ENCODE measurements around the gene PPP1R18. TPM values are rescaled to one million over a fixed set of nuclear protein-coding genes. Genes with fewer than 3 reads are reported as not detected.

The PPP1R18 gene
- total RNA-seq, 1 donor from 2014 or later = 25.2 TPM

DNA sequence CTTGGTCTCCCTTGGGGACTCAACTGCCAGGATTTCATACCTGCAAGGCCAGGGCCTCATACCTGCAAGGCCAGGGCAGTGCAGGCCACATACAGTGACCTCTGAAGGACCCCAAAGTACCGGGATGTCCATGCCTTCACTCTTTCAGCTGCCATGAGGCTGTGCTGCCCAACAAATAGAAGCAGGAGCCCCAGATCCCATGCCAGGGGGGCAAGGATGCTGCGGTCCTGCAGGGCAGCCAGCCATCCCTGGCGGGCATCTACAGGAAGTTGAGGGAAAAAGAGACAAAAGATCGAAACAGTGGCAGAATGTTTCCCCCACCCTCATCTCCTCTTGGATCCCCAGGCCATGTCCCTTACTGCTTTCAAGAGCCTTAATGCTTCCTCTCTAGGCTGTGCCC, 3.5 kb upstream of the PPP1R18 start:
- DNase-seq (ENCODE audit: low read depth in 2 of 2) = no peak

DNA sequence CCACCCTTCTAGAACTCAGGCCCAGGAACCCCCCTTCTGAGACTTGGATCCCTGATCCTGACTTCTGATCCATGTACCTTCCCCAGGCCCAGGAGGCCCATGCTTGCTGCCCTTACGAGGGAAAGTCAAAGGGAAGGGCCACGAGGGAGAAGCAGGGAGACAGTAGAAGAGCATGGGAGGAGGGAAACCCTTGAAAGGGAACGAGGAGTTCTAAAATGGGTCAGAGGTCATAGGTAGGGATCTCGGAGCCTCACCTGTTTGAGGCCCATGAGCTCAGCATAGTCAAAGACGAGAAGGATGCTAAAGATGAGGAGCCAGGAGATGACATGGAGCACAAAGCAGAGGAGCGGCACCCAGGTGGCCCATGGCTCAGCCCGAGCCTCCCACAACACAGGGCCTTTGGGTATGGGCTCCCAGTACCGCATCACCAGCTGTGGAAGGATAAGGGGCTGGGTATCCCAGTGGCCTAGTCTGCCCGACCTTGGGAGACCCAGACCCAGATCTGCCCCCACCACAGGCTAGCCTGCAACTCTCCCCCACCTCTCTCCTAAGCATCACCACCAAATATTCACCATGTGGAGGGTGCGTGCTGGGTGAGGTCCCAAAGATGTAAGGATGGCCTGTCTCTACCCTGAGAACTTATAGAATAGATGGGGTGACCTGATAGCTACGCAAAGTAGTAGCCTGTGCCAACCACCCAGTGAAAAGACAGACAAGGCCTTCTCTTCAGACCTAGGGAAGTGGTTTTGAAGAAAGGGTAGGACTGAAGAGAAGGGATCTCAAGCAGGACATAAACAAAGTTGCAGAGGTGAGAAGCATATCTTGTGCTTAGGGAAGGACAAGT, 2.8 kb upstream of the PPP1R18 start:
- no peak for DNase-seq (ENCODE audit: low read depth in 2 of 2)

DNA sequence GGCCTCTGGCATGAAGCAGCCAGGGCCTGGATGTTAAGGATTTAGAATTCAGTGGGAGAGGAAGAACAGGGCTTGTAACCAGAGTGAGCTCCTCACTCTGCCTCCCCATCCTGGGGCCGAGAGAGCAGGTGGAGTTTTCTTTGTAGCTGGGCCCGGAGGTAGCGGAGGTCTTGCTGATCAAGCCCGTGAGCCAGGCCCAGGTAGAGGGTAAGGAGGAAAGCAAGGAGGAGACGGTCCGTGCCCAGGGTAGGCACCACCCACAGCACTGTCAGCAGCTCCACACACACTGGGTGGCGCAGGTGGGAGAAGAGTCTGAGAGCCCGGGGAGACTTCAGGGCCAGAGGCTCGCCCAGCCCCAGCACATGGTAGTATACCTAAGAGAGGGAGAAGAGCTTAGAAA, 2.1 kb upstream of the PPP1R18 start:
- DNase-seq (ENCODE audit: low read depth in 2 of 2) = no peak

- DNase-seq (ENCODE audit: low read depth in 2 of 2) = peak in 1 of 2 donors; percentile 30
Measured at GRCh38 chr6:30687659-30688431, 1.4 kb upstream of the PPP1R18 start.

DNA sequence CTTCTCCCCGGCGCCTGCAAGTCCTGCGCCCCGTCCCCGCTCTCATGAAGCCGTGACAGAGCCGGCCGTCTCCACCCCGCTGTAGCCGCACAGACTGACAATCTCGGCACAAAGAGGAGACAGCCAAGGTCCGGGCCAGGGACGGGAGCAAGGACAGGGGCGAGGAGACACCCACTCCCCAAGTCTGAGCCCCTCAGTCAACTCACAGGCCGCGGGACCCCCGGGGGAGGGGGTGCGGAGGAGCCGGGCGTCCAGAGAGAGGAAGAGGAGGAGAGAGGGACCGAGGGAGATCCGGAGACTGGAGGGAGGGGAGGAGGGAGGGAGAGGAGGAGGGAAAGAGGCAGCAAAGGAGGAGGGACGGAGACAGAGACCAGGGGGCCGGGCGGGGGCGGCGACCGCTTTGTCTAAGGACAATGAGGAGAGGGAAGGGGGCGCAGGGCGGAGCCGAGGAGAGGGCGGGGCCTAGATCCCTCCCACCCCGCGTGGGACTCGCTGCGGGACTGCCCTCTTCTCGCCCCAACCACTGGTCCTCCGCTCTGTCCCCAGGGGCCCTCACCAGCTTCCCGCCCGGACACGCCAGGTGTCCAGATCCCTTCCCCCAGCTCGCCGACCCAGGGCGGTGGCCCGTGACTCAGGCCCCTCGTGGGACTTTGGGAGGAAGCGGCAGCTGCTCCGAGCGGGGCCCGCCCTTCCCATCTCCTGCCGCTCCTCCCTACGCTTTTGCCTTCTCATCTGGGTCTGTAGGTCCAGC, 638 bp upstream of the PPP1R18 start:
- peak; percentile 72 to 96 for DNase-seq (ENCODE audit: low read depth in 2 of 2)

DNA sequence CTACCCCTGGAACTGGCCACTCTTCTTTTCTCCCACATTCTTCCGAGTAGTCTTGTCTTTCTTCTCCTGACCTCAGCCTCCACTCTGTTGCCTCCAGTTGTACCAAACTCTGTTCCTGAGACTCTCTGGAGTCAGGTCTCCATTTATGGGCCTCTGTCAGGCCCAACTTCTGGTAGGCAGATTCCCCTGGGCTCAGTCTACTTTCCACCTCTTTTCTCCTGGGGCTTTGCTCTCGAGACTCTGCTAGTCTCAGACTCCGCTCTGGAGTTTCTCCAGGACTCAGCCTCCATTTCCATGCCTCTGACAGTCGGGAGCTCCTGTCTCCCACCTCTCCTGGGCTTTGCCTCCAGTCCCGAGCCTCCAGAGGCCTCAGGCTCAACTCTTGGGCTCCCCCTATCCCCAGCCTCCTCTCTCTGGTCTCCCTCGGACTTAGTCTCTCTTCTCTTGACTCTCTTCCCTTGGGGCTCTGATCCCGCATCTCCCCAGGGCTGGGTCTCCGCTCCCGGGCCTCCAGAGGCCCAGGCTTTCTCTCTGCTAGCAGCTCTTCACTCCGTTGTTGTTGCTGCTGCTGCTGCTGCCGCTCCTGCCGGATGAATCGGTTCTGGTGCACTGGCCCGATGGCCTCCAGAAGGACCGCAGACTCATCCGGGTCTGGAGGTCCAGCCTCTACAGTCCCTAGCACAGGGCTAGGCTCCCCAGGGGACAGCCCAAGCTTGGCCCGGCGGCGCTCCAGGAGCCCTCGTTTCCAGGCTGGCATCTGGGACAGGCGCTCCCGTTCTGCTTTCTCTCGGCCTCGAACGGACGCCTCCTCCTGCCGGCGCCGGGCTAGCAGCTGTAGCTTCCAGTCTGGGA, 1.1 kb downstream of the PPP1R18 start:
- DNase-seq (ENCODE audit: low read depth in 2 of 2) = peak in 1 of 2 donors; percentile 68

GRCh38 chr6:30684386-30685156, 1.9 kb downstream of the PPP1R18 start:
- DNase-seq (ENCODE audit: low read depth in 2 of 2) = peak in 1 of 2 donors; percentile 66

- DNase-seq (ENCODE audit: low read depth in 2 of 2) = no peak
Measured at GRCh38 chr6:30683980-30684338, 2.5 kb downstream of the PPP1R18 start.

GRCh38 chr6:30683183-30683979, 3.1 kb downstream of the PPP1R18 start:
- DNase-seq (ENCODE audit: low read depth in 2 of 2) = peak in 1 of 2 donors; percentile 51

DNA sequence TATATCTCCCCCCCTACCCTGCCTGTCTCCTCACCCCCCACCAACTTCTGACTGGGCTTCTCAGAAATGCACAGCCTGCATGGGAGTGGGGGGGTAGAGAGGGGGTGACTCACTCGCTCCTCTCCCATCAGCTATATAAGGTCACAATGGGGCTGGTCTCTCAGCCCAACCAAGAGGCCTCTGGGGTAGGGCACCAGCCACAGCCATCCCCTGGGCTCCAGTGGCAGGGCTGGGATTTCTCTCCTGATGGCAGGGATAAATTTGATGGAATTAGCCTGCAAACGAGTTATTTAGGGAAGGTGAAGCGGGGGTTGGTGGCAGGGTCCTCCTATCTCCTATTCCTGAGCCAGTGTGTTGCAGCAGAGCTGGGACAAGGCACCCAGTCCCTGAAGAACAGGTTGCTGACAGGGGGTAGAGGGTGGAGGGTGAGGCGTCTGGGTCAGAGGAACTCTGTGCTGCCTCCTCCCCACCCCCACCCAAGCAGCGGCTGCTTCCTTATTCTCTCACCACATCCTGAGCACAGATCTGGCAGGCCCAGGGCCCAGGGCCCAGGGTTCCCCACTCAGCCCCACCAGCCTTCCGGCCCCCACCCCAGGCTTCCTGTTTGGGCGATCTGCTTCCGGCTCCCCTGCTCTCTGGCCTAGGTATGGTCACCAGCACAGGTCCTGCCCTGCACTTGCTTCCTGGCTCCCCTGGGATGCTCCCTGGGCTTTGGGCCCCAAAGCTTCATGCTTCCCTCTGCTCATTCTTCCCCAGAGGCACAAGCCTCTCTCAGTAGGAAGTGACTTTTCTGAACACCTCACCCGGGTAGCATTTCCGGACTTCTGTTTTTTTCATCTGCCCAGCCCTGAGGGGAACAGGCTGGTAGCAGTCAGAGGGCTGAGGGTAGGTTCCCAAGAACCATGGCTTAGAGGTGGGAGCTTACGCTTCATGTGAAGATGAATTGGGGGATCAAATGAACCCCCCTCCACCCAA, 4.0 kb downstream of the PPP1R18 start:
- peak; percentile 79 to 92 for DNase-seq (ENCODE audit: low read depth in 2 of 2)

- no peak for DNase-seq (ENCODE audit: low read depth in 2 of 2)
Measured at GRCh38 chr6:30681766-30682142, 4.7 kb downstream of the PPP1R18 start.

DNA sequence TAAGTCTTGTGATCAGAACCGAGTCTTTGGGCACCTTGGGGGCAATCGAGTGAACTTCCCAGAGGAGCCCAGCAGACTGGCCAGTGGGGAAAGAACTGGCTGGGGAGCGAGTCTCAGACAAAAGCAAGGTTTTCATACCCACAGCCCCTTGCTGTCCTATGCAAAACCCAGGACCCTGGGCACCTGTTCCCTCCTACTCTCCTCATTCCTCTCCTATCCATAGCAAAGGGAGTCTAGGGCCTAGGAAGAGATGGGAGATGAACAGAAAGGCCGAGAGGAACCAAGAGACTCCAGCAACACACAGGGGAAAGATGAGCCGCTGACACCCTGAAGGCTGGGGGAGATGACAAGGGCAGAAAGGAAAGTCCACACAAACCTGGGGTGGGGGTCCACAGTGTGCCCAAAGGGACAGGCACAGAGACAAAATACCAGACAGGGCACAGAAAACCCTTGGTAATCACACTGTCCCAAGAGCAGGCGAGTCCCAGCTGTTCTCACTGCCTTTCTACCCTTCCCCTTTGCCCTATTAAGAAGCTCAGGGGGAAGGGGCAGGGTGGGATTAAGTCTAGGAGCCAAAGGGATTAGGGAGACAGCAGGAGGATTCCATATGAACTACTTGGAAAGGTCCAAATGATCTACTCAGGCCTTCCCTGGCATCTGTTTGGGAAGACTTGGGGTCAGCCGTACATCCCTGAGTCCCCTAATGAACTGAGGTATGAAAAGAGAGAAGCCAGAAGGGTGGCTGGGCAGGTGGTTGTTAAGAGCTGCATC, 6.5 kb downstream of the PPP1R18 start:
- DNase-seq (ENCODE audit: low read depth in 2 of 2) = no peak

GRCh38 chr6:30678964-30679726, 7.3 kb downstream of the PPP1R18 start:
- peak; percentile 63 to 86 for DNase-seq (ENCODE audit: low read depth in 2 of 2)

GRCh38 chr6:30676660-30677285, 9.7 kb downstream of the PPP1R18 start:
- no peak for DNase-seq (ENCODE audit: low read depth in 2 of 2)

DNA sequence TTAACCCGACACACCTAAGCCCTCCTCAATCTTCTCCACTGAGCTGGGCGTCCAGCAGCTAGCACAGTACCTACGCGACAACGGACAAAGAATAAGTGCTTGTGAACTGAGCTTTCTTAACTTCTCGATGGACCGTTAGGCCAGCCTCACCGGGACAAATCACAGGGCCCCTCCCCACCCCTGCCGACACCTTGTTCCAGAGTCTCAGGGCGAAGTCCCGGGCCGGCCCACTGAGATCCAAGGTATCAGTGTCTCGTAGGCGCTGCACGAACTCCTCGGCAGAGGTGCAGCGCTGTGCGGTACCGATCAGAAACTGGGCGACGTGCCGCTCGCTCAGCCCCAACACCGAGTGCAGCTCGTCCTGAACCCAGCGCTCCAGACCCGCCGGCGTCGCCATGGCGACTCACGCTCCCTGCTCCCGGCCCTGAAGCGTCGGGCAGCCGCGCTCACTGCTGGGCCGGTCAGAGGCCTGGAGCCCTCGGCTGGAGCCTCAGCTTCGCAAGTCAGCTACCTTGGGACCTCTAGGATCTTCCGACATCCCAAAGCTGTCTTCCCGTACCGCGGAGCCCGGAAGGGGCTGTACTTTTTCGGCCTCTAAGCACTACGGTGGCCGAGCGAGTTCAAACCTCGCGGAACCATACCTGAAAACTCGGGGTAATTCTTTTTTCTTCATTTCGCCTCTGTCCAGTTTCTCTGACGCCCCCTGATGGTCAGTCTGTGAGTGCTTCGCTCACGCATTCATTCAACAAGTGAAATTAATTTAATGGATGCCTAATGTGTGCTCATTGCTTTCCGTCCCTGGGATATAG, 13.8 kb downstream of the PPP1R18 start, which contains the start of gene DHX16:
DHX16 (minus strand) TSS at position 562 of the 809 bp plus-strand sequence; CDS start at position 397, 165 bp downstream.
- peak; percentile 97 to 98 for DNase-seq (ENCODE audit: low read depth in 2 of 2)
